ENCODE results near the gene THAP11. TPM values are rescaled to one million over a fixed set of nuclear protein-coding genes. Genes with fewer than 3 reads are reported as not detected.
A peak's percentile ranks its signal among the peaks of the same experiment; 100 is the strongest.

The THAP11 gene
- total and polyA plus RNA-seq, 2 of the 13 experiments (the other 11 are each of a cell fraction or from before 2014, with no cell fraction given), result 44.2 to 53.4 TPM

DNA sequence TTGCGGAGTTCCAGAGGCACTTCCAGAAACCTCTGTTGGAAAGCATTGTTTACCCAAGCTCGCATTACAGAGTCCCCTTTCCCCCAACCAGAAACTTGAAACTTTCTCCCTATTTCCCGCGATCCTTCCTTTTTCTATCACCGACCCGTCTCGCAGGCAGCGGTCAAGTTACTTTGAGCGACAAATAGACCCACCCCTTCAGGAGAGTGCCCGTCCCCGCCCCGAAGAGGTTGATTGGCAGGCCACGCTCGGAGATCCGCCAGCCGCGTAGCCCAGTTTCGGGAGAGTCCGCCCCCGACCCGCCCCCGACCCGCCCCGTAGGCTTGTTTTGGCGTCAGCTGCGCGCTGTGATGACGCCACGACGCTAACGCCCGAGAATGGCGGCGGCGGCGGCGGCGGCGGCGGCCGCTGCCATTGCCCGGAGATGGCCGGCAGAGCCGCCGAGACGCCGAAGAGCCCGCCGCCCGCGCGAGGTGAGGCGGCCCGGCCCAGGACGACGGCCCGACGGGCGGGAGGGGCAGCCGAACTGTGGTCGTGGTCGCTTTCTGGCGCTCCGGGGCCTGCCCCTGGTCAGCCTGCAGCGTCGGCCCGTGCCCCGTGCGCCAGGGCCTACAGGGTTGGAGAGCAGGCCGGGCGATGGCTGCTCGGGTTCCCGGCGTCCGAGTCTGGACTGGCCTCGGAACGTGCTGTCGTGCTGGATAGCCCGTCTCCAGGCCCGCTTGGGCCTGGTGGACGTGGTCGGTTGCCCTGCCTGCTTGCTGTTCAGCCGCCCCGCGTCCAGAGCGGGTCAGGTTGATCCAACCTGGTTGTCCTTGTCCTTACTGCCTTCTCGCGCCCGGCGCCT is 51.0 kb downstream of the THAP11 start, which contains the start of gene PSKH1 (continued):
- TF ChIP-seq, protein P1, sequence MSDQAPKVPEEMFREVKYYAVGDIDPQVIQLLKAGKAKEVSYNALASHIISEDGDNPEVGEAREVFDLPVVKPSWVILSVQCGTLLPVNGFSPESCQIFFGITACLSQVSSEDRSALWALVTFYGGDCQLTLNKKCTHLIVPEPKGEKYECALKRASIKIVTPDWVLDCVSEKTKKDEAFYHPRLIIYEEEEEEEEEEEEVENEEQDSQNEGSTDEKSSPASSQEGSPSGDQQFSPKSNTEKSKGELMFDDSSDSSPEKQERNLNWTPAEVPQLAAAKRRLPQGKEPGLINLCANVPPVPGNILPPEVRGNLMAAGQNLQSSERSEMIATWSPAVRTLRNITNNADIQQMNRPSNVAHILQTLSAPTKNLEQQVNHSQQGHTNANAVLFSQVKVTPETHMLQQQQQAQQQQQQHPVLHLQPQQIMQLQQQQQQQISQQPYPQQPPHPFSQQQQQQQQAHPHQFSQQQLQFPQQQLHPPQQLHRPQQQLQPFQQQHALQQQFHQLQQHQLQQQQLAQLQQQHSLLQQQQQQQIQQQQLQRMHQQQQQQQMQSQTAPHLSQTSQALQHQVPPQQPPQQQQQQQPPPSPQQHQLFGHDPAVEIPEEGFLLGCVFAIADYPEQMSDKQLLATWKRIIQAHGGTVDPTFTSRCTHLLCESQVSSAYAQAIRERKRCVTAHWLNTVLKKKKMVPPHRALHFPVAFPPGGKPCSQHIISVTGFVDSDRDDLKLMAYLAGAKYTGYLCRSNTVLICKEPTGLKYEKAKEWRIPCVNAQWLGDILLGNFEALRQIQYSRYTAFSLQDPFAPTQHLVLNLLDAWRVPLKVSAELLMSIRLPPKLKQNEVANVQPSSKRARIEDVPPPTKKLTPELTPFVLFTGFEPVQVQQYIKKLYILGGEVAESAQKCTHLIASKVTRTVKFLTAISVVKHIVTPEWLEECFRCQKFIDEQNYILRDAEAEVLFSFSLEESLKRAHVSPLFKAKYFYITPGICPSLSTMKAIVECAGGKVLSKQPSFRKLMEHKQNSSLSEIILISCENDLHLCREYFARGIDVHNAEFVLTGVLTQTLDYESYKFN (CRISPR knock-in tag; conservative IDR thresholded peaks at IDR 0.05), result no peak
- TF ChIP-seq HNF4G (IDR thresholded peaks at IDR 0.05; ENCODE audit: borderline replicate concordance, low read depth, low read length) (no peak), HNF4G (CRISPR knock-in tag; IDR thresholded peaks at IDR 0.05; ENCODE audit: borderline replicate concordance, low read depth) (0 out of 2 replicates have a peak, but pooled peaks have one; percentile 54), ZNF496 (CRISPR knock-in tag; IDR thresholded peaks at IDR 0.05; ENCODE audit: insufficient replicate concordance) (no peak), ISX (CRISPR knock-in tag; conservative IDR thresholded peaks at IDR 0.05) (peak; percentile 89; the same call in 1 of the 2 replicates), KLF15 (CRISPR knock-in tag; IDR thresholded peaks at IDR 0.05; ENCODE audit: borderline replicate concordance) (no peak; the same call in 1 of the 2 replicates), MED1 (CRISPR knock-in tag; IDR thresholded peaks at IDR 0.05) (peak; percentile 23; the same call in 1 of the 2 replicates), HOXA3 (CRISPR knock-in tag; IDR thresholded peaks at IDR 0.05) (peak; percentile 99), KDM5B (CRISPR knock-in tag; IDR thresholded peaks at IDR 0.05; ENCODE audit: borderline replicate concordance) (peak; percentile 97), KLF12 (CRISPR knock-in tag; IDR thresholded peaks at IDR 0.05; ENCODE audit: borderline replicate concordance) (peak; percentile 92), JUND (CRISPR knock-in tag; IDR thresholded peaks at IDR 0.05) (no peak), ZNF136 (CRISPR knock-in tag; IDR thresholded peaks at IDR 0.05; ENCODE audit: low read depth) (peak; percentile 24; the same call in 1 of the 2 replicates), ZNF703 (CRISPR knock-in tag; IDR thresholded peaks at IDR 0.05; ENCODE audit: borderline replicate concordance) (peak; percentile 83; the same call in 1 of the 2 replicates), XRCC5 (optimal IDR thresholded peaks at IDR 0.05; ENCODE audit: low read length) (peak; percentile 62), ZNF766 (CRISPR knock-in tag; IDR thresholded peaks at IDR 0.05; ENCODE audit: borderline replicate concordance) (peak; percentile 90; the same call in 1 of the 2 replicates), MEF2D (CRISPR knock-in tag; IDR thresholded peaks at IDR 0.05) (no peak), ZFP41 (CRISPR knock-in tag; IDR thresholded peaks at IDR 0.05; ENCODE audit: borderline replicate concordance) (no peak; the same call in 1 of the 2 replicates), MIXL1 (CRISPR knock-in tag; IDR thresholded peaks at IDR 0.05) (0 out of 2 replicates have a peak, but pooled peaks have one; percentile 5), ZFAT (CRISPR knock-in tag; conservative IDR thresholded peaks at IDR 0.05) (peak; percentile 88; the same call in 1 of the 2 replicates), MAZ (IDR thresholded peaks at IDR 0.05; ENCODE audit: borderline replicate concordance, low read depth, low read length) (peak; percentile 32; the same call in 1 of the 2 replicates), MAZ (CRISPR knock-in tag; IDR thresholded peaks at IDR 0.05; ENCODE audit: low read depth) (peak; percentile 77)
- TF ChIP-seq, protein P2, sequence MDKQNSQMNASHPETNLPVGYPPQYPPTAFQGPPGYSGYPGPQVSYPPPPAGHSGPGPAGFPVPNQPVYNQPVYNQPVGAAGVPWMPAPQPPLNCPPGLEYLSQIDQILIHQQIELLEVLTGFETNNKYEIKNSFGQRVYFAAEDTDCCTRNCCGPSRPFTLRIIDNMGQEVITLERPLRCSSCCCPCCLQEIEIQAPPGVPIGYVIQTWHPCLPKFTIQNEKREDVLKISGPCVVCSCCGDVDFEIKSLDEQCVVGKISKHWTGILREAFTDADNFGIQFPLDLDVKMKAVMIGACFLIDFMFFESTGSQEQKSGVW (CRISPR knock-in tag; IDR thresholded peaks at IDR 0.05; ENCODE audit: borderline replicate concordance), result no peak
- TF ChIP-seq, protein P3, sequence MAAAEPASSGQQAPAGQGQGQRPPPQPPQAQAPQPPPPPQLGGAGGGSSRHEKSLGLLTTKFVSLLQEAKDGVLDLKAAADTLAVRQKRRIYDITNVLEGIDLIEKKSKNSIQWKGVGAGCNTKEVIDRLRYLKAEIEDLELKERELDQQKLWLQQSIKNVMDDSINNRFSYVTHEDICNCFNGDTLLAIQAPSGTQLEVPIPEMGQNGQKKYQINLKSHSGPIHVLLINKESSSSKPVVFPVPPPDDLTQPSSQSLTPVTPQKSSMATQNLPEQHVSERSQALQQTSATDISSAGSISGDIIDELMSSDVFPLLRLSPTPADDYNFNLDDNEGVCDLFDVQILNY (CRISPR knock-in tag; conservative IDR thresholded peaks at IDR 0.05), result no peak; the same call in 1 of the 2 replicates

Measured in HepG2 (cell line).